ENCODE results near the gene ARFGAP1.
"Not testable (repeated sequence)": the region's sequence is repeated elsewhere in the genome, so short reads cannot be mapped to it uniquely, and the experiment has no call there.

ARFGAP1 gene

DNA sequence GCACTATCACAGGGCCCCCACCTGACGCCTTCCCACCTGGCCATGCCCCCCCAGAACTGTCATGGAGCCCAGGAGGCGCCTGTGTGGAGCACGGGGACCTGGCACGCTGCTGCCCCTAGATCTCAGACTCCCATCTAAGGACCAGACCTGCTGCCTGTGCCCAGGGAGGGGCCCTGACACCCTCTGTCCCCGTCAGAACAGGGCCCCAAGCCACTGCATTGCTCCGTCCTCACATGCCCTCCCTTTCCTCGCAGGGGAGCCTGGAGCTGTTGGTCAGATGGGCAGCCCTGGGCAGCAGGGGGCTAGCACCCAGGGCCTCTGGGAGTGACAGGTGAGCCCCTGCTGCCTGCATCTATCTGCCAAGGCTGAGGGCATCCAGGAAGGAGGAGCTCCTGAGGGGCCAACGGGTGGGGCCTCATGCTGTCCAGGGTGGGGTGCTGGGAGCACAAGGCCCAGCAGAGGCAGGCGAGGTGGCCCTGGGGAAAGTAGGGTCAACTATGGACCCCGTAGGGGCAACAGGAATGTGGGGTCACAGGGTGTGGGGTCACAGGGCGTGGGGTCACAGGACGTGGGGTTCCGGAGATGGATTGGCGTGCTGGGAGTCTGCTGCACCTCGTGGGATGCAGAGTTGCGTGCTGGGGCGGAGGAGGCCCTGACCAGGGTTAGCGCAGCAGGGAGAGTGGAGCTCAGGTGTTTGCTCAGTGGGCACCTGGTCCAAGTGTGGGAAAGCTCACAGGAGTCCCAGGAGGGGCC is 56.9 kb downstream of the ARFGAP1 start:
- peaks cover 6% of the 10 kb centered on the region for H3K27me3 Mint-ChIP-seq
- DNase-seq (ENCODE audit: low spot score in 2 of 2), result no peak
- H3K4me1 Mint-ChIP-seq, result peaks cover 3% of the 10 kb centered on the region
- ATAC-seq (ENCODE audit: low read depth), result no peak
- peaks cover 4% of the 10 kb centered on the region for H3K36me3 Mint-ChIP-seq
- peaks cover 9% of the 10 kb centered on the region for H3K9me3 Mint-ChIP-seq
- H3K4me3 Mint-ChIP-seq, result no peak overlapping the region
- peak overlapping the region; percentile 7 for H3K27ac Mint-ChIP-seq

DNA sequence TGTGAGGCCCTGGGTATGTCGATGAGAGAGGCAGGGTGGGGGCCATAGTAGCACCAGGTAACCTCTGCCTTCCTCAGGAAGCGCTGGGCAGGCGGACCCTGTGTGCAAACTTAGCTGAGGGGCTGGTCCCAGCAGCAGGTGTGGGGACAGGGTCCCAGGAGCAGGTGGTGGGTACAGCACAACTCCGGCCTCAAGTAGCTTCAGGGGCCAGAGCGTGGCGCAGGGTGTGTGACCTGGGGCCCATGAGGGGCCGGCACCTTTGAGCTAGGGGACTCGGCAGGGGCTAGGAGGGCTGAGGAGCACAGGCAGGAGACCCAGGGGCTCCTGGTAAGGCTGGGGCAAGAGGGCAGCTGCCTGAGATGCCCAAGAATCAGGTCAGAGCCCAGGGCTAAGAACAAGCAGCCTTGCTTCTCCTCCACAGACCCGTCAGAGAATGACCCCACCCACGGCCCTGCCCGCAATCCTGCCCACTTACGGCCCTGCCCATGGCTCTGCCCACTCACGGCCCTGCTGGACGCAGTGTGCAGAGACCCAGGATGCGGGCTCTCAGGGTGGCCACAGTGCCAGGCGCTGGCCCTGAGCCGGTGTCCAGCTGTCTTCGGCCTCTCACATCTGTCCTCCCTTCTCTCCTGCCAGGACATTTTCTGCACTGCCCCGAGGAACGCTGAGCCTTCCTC is 57.6 kb downstream of the ARFGAP1 start:
- no peak for ATAC-seq (ENCODE audit: low read depth)
- peaks cover 3% of the 10 kb centered on the region for H3K4me1 Mint-ChIP-seq
- DNase-seq (ENCODE audit: low spot score in 2 of 2), result no peak
- no peak overlapping the region for H3K4me3 Mint-ChIP-seq
- peaks cover 9% of the 10 kb centered on the region for H3K9me3 Mint-ChIP-seq
- peaks cover 4% of the 10 kb centered on the region for H3K36me3 Mint-ChIP-seq
- peaks cover 6% of the 10 kb centered on the region for H3K27me3 Mint-ChIP-seq
- peak overlapping the region; percentile 7 for H3K27ac Mint-ChIP-seq

DNA sequence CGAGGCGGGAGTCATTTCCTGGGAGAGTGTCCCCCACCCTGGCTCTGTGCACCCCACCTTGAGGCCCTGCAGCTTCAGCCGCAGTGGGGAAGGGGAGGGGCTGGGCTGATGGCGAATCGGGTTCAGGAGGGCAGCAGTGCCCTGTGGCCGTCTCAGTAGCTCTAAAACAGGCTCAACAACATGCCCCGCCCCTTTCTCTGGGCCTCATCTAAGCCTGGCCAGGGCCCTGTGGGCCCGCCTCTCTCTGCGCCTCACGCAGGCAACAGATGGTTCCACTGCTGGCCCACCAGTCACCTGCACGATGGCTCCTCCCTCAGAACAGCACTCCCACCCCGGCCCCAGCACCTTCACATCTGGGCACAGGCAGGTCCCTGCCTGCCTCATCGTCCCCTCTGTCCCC is 58.3 kb downstream of the ARFGAP1 start:
- peaks cover 9% of the 10 kb centered on the region for H3K9me3 Mint-ChIP-seq
- no peak overlapping the region for H3K4me3 Mint-ChIP-seq
- H3K36me3 Mint-ChIP-seq, result peaks cover 4% of the 10 kb centered on the region
- H3K27ac Mint-ChIP-seq, result no peak overlapping the region
- DNase-seq (ENCODE audit: low spot score in 2 of 2) (no peak), ATAC-seq (ENCODE audit: low read depth) (no peak)
- peaks cover 6% of the 10 kb centered on the region for H3K27me3 Mint-ChIP-seq
- H3K4me1 Mint-ChIP-seq, result peaks cover 3% of the 10 kb centered on the region

DNA sequence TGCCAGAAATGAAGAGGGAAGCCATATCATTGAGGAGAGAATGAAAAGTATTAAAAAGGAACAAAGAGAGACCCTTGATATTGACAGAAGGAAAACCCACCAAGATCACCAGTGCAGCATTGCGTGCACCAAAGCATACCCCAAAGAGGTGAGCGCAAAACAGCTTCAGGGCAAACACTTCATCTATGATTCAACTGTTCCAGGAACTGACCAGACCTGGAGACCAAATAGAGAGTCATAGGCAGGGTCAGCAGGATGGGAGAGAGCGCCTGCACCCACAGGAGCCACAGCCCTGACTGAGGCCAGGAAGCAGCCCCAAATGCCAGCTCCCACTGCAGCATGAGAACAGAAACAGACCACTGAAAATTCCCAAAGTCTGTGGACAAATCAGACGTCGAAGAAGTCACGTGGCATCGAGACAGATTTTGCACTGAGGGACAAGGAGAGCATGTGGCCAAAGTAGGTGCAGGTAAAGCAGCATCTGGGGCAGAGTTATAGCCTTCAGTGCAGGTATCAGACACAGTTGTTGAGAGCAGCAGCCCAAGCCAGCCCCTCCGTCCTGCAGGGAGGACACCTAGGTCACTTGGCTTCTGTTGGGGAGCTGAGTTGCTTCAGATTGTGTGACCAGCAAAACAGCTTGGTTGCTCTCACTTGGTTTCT is 59.3 kb downstream of the ARFGAP1 start:
- ATAC-seq (ENCODE audit: low read depth) (no peak), DNase-seq (ENCODE audit: low spot score in 2 of 2) (no peak)
- no peak overlapping the region for H3K27ac Mint-ChIP-seq
- H3K4me1 Mint-ChIP-seq, result peaks cover 3% of the 10 kb centered on the region
- no peak overlapping the region for H3K4me3 Mint-ChIP-seq
- H3K36me3 Mint-ChIP-seq, result peaks cover 4% of the 10 kb centered on the region
- peaks cover 10% of the 10 kb centered on the region for H3K27me3 Mint-ChIP-seq
- peaks cover 9% of the 10 kb centered on the region for H3K9me3 Mint-ChIP-seq

DNA sequence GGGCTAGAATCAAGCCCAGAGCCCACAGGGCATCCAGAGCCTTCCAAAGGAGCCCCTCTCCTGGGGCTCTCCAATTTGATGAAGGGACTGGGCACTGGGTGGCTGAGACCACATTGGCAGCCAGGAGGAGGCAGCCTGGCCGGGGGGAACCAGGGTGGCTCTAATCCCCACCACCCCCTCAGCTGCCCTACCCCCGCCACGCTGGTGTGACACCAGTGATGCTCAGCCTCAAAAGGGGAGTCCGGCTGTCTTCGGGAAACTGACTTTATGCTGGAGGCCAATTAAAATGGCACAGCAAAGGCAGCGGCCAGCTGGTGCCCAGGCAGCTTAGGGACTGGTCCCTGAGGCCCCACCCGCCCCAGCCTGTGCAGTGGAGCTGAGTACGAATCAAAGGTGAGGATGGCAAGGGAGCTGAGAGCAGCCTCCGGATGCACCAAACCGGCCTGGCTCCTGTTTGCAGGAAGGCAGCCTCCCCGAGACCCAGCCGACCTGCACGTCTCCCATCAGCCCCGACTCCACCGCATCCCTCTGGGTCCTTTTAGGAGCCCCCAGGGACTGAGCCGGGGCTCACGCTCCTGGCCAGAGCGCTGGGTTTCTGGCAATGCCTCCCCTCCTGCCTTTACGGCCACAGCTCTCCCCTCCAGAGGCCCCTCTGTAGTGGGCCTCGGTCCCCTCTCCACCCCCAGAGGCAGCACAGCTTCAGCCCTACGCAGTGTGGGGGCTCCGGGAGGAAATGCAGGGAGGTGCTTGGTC is 60.1 kb downstream of the ARFGAP1 start:
- Mint-ChIP-seq H3K4me3 (no peak overlapping the region), H3K27me3 (peaks cover 10% of the 10 kb centered on the region), H3K36me3 (peaks cover 4% of the 10 kb centered on the region), H3K27ac (no peak overlapping the region), H3K4me1 (no peaks in the 10 kb centered on the region), H3K9me3 (peaks cover 7% of the 10 kb centered on the region)
- no peak for ATAC-seq (ENCODE audit: low read depth)
- no peak for DNase-seq (ENCODE audit: low spot score in 2 of 2)

DNA sequence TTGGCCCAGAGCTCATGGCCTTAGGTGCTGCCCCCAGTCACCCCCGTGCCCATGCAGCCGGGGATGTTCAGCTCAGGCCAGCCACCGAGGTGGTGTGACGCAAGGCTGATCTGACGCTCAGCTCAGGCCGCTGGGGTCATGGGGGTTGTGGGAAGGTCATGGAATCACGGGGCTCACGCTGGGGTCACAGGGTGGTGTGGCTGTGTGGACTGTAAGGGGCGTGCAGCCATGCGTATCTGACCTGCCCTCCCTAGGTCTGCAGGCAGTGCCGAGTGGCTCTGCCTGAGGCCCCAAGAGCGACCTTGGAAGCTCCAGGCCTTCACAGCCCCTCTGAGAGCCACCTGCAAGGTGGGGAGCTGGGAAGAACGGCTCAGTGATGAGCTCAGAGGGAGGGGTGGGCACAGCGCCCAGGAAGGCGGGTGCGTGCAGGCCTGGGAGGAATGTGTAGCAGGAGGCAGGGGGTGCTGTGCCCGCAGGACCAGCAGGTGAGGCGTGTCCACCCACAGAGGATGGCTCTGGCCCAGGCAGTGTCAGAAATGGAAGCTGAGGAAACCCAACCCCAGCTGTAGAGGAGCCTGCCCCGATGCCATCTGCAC is 60.7 kb downstream of the ARFGAP1 start:
- Mint-ChIP-seq H3K4me3 (no peak overlapping the region), H3K27me3 (peaks cover 12% of the 10 kb centered on the region), H3K4me1 (no peaks in the 10 kb centered on the region), H3K36me3 (peaks cover 4% of the 10 kb centered on the region), H3K9me3 (peaks cover 7% of the 10 kb centered on the region), H3K27ac (no peak overlapping the region)
- no peak for ATAC-seq (ENCODE audit: low read depth)
- DNase-seq (ENCODE audit: low spot score in 2 of 2), result no peak

DNA sequence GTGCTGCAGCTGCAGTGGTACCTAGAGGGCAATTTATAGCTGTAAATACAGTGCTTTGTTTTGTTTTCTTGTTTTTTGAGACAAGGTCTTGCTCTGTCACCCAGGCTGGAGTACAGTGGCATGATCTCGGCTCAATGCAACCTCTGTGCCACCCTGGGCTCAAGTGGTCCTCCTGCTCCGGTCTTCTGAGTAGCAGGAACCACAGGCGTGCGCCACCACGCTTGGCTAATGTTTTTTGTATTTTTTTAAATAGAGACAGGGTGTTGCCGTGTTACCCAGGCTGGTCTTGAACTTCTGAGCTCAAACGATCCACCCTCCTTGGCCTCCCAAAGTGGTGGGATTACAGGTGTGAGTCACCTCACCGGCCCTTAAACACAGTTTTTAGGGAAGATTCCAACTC is 61.7 kb downstream of the ARFGAP1 start:
- ATAC-seq (ENCODE audit: low read depth), result no peak
- Mint-ChIP-seq H3K9me3 (peaks cover 7% of the 10 kb centered on the region), H3K4me3 (no peak overlapping the region), H3K4me1 (no peaks in the 10 kb centered on the region), H3K27me3 (peaks cover 12% of the 10 kb centered on the region), H3K36me3 (peaks cover 4% of the 10 kb centered on the region), H3K27ac (no peak overlapping the region)
- DNase-seq (ENCODE audit: low spot score in 2 of 2), result no peak

DNA sequence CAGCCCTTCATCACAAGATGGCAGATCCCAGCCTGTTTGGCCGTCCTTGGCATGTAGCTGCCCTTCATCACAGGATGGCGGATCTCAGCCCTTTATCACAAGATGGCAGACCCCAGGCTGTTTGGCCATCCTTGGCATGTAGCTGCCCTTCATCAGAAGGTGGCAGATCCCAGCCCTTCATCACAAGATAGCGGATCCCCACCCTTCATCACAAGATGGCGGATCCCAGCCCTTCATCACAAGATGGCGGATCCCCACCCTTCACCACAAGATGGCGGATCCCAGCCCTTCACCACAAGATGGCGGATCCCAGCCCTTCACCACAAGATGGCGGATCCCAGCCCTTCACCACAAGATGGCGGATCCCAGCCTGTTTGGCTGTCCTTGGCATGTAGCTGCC is 62.4 kb downstream of the ARFGAP1 start:
- peaks cover 12% of the 10 kb centered on the region for H3K27me3 Mint-ChIP-seq
- not testable (repeated sequence) for H3K4me1 Mint-ChIP-seq; DNase-seq (ENCODE audit: low spot score in 2 of 2); H3K27ac Mint-ChIP-seq; H3K4me3 Mint-ChIP-seq; ATAC-seq (ENCODE audit: low read depth); H3K9me3 Mint-ChIP-seq; H3K36me3 Mint-ChIP-seq

DNA sequence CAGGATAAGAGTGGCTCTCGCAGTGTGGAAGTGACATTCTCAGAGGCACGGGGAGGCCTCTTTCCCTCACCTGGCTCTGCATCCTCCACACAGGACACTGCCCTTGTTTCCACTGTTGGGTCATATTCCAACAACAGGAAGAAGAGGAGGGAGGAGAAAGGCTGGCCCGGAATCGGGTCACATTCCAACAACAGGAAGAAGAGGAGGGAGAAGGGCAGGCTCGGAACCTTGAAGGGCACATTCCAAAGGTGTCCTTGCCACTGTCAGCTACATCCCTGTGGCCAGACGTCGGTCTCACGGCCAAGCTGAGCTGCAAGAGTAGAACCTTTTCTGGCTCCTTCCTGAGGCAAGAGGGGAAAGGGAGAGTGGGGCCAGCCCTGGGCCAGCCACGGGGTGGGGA is 63.1 kb downstream of the ARFGAP1 start:
- no peak overlapping the region for H3K4me3 Mint-ChIP-seq
- H3K27me3 Mint-ChIP-seq, result peaks cover 12% of the 10 kb centered on the region
- no peaks in the 10 kb centered on the region for H3K4me1 Mint-ChIP-seq
- H3K9me3 Mint-ChIP-seq, result peaks cover 7% of the 10 kb centered on the region
- peaks cover 4% of the 10 kb centered on the region for H3K36me3 Mint-ChIP-seq
- H3K27ac Mint-ChIP-seq, result no peak overlapping the region
- ATAC-seq (ENCODE audit: low read depth) (no peak), DNase-seq (ENCODE audit: low spot score in 2 of 2) (no peak)

DNA sequence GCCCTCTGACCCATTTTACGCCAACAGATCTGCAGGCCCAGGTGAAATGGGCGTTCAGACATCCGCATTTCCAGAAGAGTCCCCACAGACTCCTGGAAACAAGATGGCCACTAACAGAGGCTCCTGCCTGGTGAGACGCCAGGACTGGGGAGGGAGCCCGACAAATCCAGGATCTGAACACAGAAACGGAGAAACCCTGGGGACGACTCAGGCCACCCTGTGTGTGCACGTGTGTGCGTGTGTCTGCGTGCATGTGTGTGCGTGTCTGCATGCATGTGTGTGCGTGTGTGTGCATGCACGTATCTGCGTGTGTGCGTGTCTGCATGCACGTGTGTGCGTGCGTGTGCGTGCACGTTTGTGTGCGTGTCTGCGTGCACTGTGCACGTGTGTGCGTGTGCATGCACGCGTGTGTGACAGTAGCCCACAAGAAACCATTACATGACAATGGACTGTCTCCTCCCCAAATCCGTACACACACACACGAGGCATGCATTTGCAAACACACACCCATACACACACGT is 63.7 kb downstream of the ARFGAP1 start:
- Mint-ChIP-seq H3K27ac (no peak overlapping the region), H3K4me1 (no peaks in the 10 kb centered on the region), H3K36me3 (peaks cover 4% of the 10 kb centered on the region), H3K4me3 (no peak overlapping the region), H3K9me3 (peaks cover 7% of the 10 kb centered on the region), H3K27me3 (peaks cover 12% of the 10 kb centered on the region)
- no peak for DNase-seq (ENCODE audit: low spot score in 2 of 2)
- no peak for ATAC-seq (ENCODE audit: low read depth)

DNA sequence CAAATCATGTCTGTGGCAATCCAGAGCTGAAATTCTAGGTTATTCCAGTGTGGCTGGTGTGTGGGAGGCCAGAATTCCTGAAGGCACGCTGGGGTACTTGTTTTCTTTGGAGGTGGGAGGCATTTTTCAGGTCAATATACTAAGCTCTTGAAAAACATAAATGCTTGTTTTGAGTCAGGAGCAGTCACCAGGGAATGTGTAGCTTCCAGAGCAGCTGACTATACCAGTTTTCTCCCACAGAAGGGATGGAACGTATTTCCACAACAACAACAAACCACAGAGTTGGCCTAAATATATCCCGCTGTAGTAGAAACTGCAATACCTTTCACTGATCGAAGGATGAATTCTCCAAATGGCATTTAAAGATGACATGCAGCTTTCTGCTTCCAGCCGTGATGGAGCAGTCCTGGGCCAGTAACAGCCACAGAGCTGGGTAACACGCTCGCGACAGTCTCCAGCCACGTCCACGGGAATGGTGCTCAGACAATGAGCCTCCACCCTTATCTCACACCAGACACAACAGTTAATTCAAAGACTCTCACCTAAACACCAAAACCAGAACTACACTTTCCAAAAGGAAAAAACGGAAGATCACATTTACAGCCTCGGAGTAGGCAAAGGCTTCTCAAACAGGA is 65.3 kb downstream of the ARFGAP1 start:
- peaks cover 12% of the 10 kb centered on the region for H3K27me3 Mint-ChIP-seq
- DNase-seq (ENCODE audit: low spot score in 2 of 2), result no peak
- no peaks in the 10 kb centered on the region for H3K9me3 Mint-ChIP-seq
- H3K36me3 Mint-ChIP-seq, result peaks cover 1% of the 10 kb centered on the region
- no peak for ATAC-seq (ENCODE audit: low read depth)
- H3K4me3 Mint-ChIP-seq, result no peak overlapping the region
- no peak overlapping the region for H3K27ac Mint-ChIP-seq
- no peaks in the 10 kb centered on the region for H3K4me1 Mint-ChIP-seq
